Muscle of leg (tissue), 11 donors: ENCODE data around the gene PIK3CB. TPM values are rescaled to one million over a fixed set of nuclear protein-coding genes. Genes with fewer than 3 reads are reported as not detected.
"Not testable (repeated sequence)": the region's sequence is repeated elsewhere in the genome, so short reads cannot be mapped to it uniquely, and the experiment has no call there.

ENCODE experiments used
- DNase-seq: peaks from one replicate; pipeline ENCODE4 v3.0.0; 2013
- H3K27ac ChIP-seq: one replicate; pipeline ENCODE4 v1.5.1; 2013; ENCODE audit warnings: mild to moderate bottlenecking, low read length, control low read depth
- H3K27me3 ChIP-seq: one replicate; pipeline ENCODE4 v1.6.1; 2013; ENCODE audit warnings: low read length; ENCODE audit not compliant: control insufficient read depth, insufficient read depth
- H3K36me3 ChIP-seq: one replicate; pipeline ENCODE4 v1.6.1; 2013; ENCODE audit warnings: low read length; ENCODE audit not compliant: control insufficient read depth, insufficient read depth
- H3K4me1 ChIP-seq: one replicate; pipeline ENCODE4 v1.6.1; 2013; ENCODE audit warnings: low read length; ENCODE audit not compliant: control insufficient read depth, insufficient read depth
- H3K4me3 ChIP-seq: one replicate; pipeline ENCODE4 v1.5.1; 2013; ENCODE audit warnings: low read length, control low read depth
- H3K9me3 ChIP-seq: replicated peaks from 2 replicates; pipeline ENCODE4 v1.6.1; 2013; ENCODE audit warnings: low read depth, low read length; ENCODE audit not compliant: control insufficient read depth
- WGBS: methylation state at CpG from one replicate; pipeline ENCODE4 v1.1.5; 2013; ENCODE audit warnings: missing lambda C conversion rate; ENCODE audit not compliant: insufficient coverage; 5-methylcytosine and 5-hydroxymethylcytosine counted together
- polyA plus RNA-seq, 8 donors: library from polyadenylated mRNA; unstranded; fragments of 120-200 nt; gene quantifications; one replicate each; pipeline versions ENCODE4 v1.2.1 to v1.2.3, GENCODE V29; 2013; ENCODE audit warnings: inconsistent platforms in 1 of 8, low replicate concordance in 1 of 8; ENCODE audit not compliant: insufficient read length in 8 of 8, insufficient read depth in 1 of 8
- total RNA-seq: library from RNA; stranded (reverse); fragments of 120-200 nt; gene quantifications from one replicate; pipeline ENCODE4 v1.2.4, GENCODE V29; 2013

The PIK3CB gene
- total and polyA plus RNA-seq, 9 donors: 8.0 to 16.3 (median 10.0) TPM

- not testable (repeated sequence) for H3K4me1 ChIP-seq, H3K27me3 ChIP-seq, H3K9me3 ChIP-seq, DNase-seq, H3K36me3 ChIP-seq, H3K27ac ChIP-seq, H3K4me3 ChIP-seq
- WGBS: 93% methylated on average over 24 of the region's 27 CpGs
Observed at GRCh38 chr3:138832473-138833057, 2.2 kb downstream of the PIK3CB start.

GRCh38 chr3:138829886-138830510 is 4.7 kb downstream of the PIK3CB start:
- Histone ChIP-seq H3K4me1 (peaks cover 5% of the 10 kb centered on the region), H3K9me3 (no peaks in the 10 kb centered on the region)
- DNase-seq: no peak

GRCh38 chr3:138829097-138829496 is 5.6 kb downstream of the PIK3CB start:
- no peaks in the 10 kb centered on the region for H3K9me3 ChIP-seq

More at GRCh38 chr3:138829886-138830510, 4.7 kb downstream of the PIK3CB start:
- Histone ChIP-seq H3K4me3 (no peak overlapping the region), H3K27ac (no peak overlapping the region), H3K27me3 (no peaks in the 10 kb centered on the region), H3K36me3 (no peaks in the 10 kb centered on the region)
- WGBS: 91% methylated on average over 13 of the region's 15 CpGs

GRCh38 chr3:138827222-138827621 is 7.5 kb downstream of the PIK3CB start:
- Histone ChIP-seq H3K4me3 (no peak overlapping the region), H3K9me3 (no peaks in the 10 kb centered on the region), H3K36me3 (no peaks in the 10 kb centered on the region), H3K27me3 (no peaks in the 10 kb centered on the region), H3K27ac (no peak overlapping the region), H3K4me1 (peaks cover 2% of the 10 kb centered on the region)
- 98% methylated on average over 7 of the region's 7 CpGs for WGBS
- DNase-seq: no peak

More at GRCh38 chr3:138829097-138829496, 5.6 kb downstream of the PIK3CB start:
- H3K4me1 ChIP-seq: peaks cover 5% of the 10 kb centered on the region
- H3K27me3 ChIP-seq: no peaks in the 10 kb centered on the region
- no peak for DNase-seq
- no peak overlapping the region for H3K27ac ChIP-seq
- no peak overlapping the region for H3K4me3 ChIP-seq
- 100% methylated on average over 1 of the region's 3 CpGs for WGBS
- no peaks in the 10 kb centered on the region for H3K36me3 ChIP-seq

GRCh38 chr3:138825336-138825735 is 9.4 kb downstream of the PIK3CB start:
- Histone ChIP-seq H3K27ac (no peak overlapping the region), H3K4me3 (no peak overlapping the region), H3K36me3 (no peaks in the 10 kb centered on the region), H3K4me1 (peaks cover 2% of the 10 kb centered on the region), H3K9me3 (no peaks in the 10 kb centered on the region), H3K27me3 (no peaks in the 10 kb centered on the region)
- DNase-seq: no peak
- WGBS: no CpG with 5 or more reads among the region's 2 CpGs

- Histone ChIP-seq H3K27me3 (no peaks in the 10 kb centered on the region), H3K4me1 (peaks cover 2% of the 10 kb centered on the region), H3K36me3 (no peaks in the 10 kb centered on the region), H3K9me3 (no peaks in the 10 kb centered on the region), H3K27ac (no peak overlapping the region), H3K4me3 (no peak overlapping the region)
- 29% methylated on average over 1 of the region's 1 CpG for WGBS
- no peak for DNase-seq
Observed at GRCh38 chr3:138824114-138824506, 10.6 kb downstream of the PIK3CB start.

- H3K27me3 ChIP-seq, DNase-seq, H3K36me3 ChIP-seq, H3K9me3 ChIP-seq, H3K4me1 ChIP-seq, H3K27ac ChIP-seq, H3K4me3 ChIP-seq: not testable (repeated sequence)
- 100% methylated on average over 4 of the region's 4 CpGs for WGBS
Observed at GRCh38 chr3:138820379-138820778, 14.3 kb downstream of the PIK3CB start.

- no peaks in the 10 kb centered on the region for H3K4me1 ChIP-seq
- H3K4me3 ChIP-seq: no peak overlapping the region
- no peaks in the 10 kb centered on the region for H3K9me3 ChIP-seq
- peak; percentile 21 for DNase-seq
- no peaks in the 10 kb centered on the region for H3K27me3 ChIP-seq
- WGBS: 89% methylated on average over 1 of the region's 1 CpG
- H3K27ac ChIP-seq: no peak overlapping the region
- H3K36me3 ChIP-seq: no peaks in the 10 kb centered on the region
Observed at GRCh38 chr3:138818185-138818860, 16.4 kb downstream of the PIK3CB start.

GRCh38 chr3:138817695-138818094 is 17.0 kb downstream of the PIK3CB start:
- H3K27me3 ChIP-seq: no peaks in the 10 kb centered on the region
- H3K36me3 ChIP-seq: no peaks in the 10 kb centered on the region
- no peaks in the 10 kb centered on the region for H3K4me1 ChIP-seq
- no peaks in the 10 kb centered on the region for H3K9me3 ChIP-seq
- no peak overlapping the region for H3K4me3 ChIP-seq
- WGBS: 60% methylated on average over 1 of the region's 3 CpGs
- DNase-seq: no peak
- no peak overlapping the region for H3K27ac ChIP-seq

- Histone ChIP-seq H3K4me1 (no peaks in the 10 kb centered on the region), H3K9me3 (no peaks in the 10 kb centered on the region), H3K27me3 (no peaks in the 10 kb centered on the region), H3K4me3 (no peak overlapping the region), H3K27ac (no peak overlapping the region), H3K36me3 (no peaks in the 10 kb centered on the region)
- WGBS: no CpG with 5 or more reads among the region's 2 CpGs
- DNase-seq: no peak
Observed at GRCh38 chr3:138812806-138813205, 21.9 kb downstream of the PIK3CB start.
